ENCODE measurements around the gene FAM131A. TPM values are rescaled to one million over a fixed set of nuclear protein-coding genes. Genes with fewer than 3 reads are reported as not detected.

Gene FAM131A
- total and polyA plus RNA-seq, 2 donors (not counting 1 experiment from before 2014, with no cell fraction given), result 11.7 to 13.4 TPM

GRCh38 chr3:184290331-184290730 is 47.1 kb upstream of the FAM131A start:
- no peaks in the 10 kb centered on the region for H3K79me2 ChIP-seq (ENCODE audit: control insufficient read depth, insufficient read depth, low read length)
- no peaks in the 10 kb centered on the region for H3K36me3 ChIP-seq (replicated peaks in 1 of 2; ENCODE audit: control extremely low read depth in 1 of 2, control insufficient read depth in 1 of 2, extremely low read depth in 1 of 2, insufficient read depth in 2 of 2, low read length in 1 of 2)
- intact Hi-C loops (cut with micrococcal nuclease), result no loop called here
- no peak overlapping the region for H3K9ac ChIP-seq (ENCODE audit: low read length)
- H3K9me3 ChIP-seq (ENCODE audit: control extremely low read depth in 1 of 3, control insufficient read depth in 2 of 3, insufficient read depth in 1 of 3, low read length in 2 of 3), result no peaks in the 10 kb centered on the region
- no peak overlapping the region for H3K27ac ChIP-seq (ENCODE audit: low read length in 2 of 2)
- POLR2A ChIA-PET, result no interaction called here
- ATAC-seq (ENCODE audit: low read depth) (no peak), DNase-seq (no peak)
- H3K27me3 Mint-ChIP-seq, result peaks cover 25% of the 10 kb centered on the region
- no peak overlapping the region for H3K4me3 Mint-ChIP-seq
- no peak overlapping the region for H3K4me2 ChIP-seq (replicated peaks; ENCODE audit: low read depth, low read length, poor library complexity, severe bottlenecking)
- no peaks in the 10 kb centered on the region for H4K20me1 ChIP-seq (ENCODE audit: control insufficient read depth, insufficient read depth, low read length, poor library complexity, severe bottlenecking)
- peaks cover 0 to 15% (median 5%) of the 10 kb centered on the region in 4 experiments for H3K27me3 ChIP-seq (replicated peaks in 1 of 4; ENCODE audit: control extremely low read depth in 1 of 4, control insufficient read depth in 3 of 4, insufficient read depth in 4 of 4, low read length in 3 of 4)
- H3K4me1 Mint-ChIP-seq, result no peaks in the 10 kb centered on the region
- 100% methylated on average over 3 of the region's 10 CpGs for WGBS (ENCODE audit: insufficient coverage)
- H2AFZ ChIP-seq (ENCODE audit: insufficient read depth, low read depth, low read length, poor library complexity, severe bottlenecking), result no peak overlapping the region
- CTCF ChIA-PET, result interaction anchor here (0.9 to 1.0 kb wide), 2 partner anchors 276 to 395 kb away, joined by 3 read pairs; no protein-coding TSS in a partner anchor
- TF ChIP-seq EZH2 (IDR thresholded peaks at IDR 0.05; ENCODE audit: borderline replicate concordance, insufficient read depth, low read depth, low read length, poor library complexity, severe bottlenecking) (no peak), CTCF (IDR thresholded peaks at IDR 0.05) (no peak)
- H3K4me3 ChIP-seq (ENCODE audit: control extremely low read depth in 1 of 5, extremely low read depth in 1 of 5, insufficient read depth in 1 of 5, low read depth in 2 of 5, low read length in 4 of 5), result no peak overlapping the region
- no peaks in the 10 kb centered on the region for H3K4me1 ChIP-seq (ENCODE audit: control insufficient read depth in 2 of 2, insufficient read depth in 2 of 2, low read length in 2 of 2)
- H3K9me3 Mint-ChIP-seq (ENCODE audit: insufficient read depth), result no peaks in the 10 kb centered on the region
- H3K27ac Mint-ChIP-seq, result no peak overlapping the region

GRCh38 chr3:184291044-184291737 is 46.2 kb upstream of the FAM131A start:
- Histone ChIP-seq H3K4me2 (replicated peaks; ENCODE audit: low read depth, low read length, poor library complexity, severe bottlenecking) (no peak overlapping the region), H3K27me3 (replicated peaks in 1 of 4; ENCODE audit: control extremely low read depth in 1 of 4, control insufficient read depth in 3 of 4, insufficient read depth in 4 of 4, low read length in 3 of 4) (peaks cover 0 to 10% (median 5%) of the 10 kb centered on the region in 4 experiments), H3K9ac (ENCODE audit: low read length) (no peak overlapping the region), H2AFZ (ENCODE audit: insufficient read depth, low read depth, low read length, poor library complexity, severe bottlenecking) (no peak overlapping the region), H3K79me2 (ENCODE audit: control insufficient read depth, insufficient read depth, low read length) (no peaks in the 10 kb centered on the region), H3K9me3 (ENCODE audit: control extremely low read depth in 1 of 3, control insufficient read depth in 2 of 3, insufficient read depth in 1 of 3, low read length in 2 of 3) (no peaks in the 10 kb centered on the region), H3K4me3 (ENCODE audit: control extremely low read depth in 1 of 5, extremely low read depth in 1 of 5, insufficient read depth in 1 of 5, low read depth in 2 of 5, low read length in 4 of 5) (no peak overlapping the region), H4K20me1 (ENCODE audit: control insufficient read depth, insufficient read depth, low read length, poor library complexity, severe bottlenecking) (no peaks in the 10 kb centered on the region), H3K36me3 (replicated peaks in 1 of 2; ENCODE audit: control extremely low read depth in 1 of 2, control insufficient read depth in 1 of 2, extremely low read depth in 1 of 2, insufficient read depth in 2 of 2, low read length in 1 of 2) (no peaks in the 10 kb centered on the region), H3K27ac (ENCODE audit: low read length in 2 of 2) (no peak overlapping the region), H3K4me1 (ENCODE audit: control insufficient read depth in 2 of 2, insufficient read depth in 2 of 2, low read length in 2 of 2) (no peaks in the 10 kb centered on the region)
- WGBS (ENCODE audit: insufficient coverage), result 91% methylated on average over 22 of the region's 22 CpGs
- ChIA-PET CTCF (interaction anchor here (0.9 kb wide), 1 partner anchor 396 kb away, joined by 3 read pairs; no protein-coding TSS in a partner anchor), POLR2A (no interaction called here)
- TF ChIP-seq EZH2 (IDR thresholded peaks at IDR 0.05; ENCODE audit: borderline replicate concordance, insufficient read depth, low read depth, low read length, poor library complexity, severe bottlenecking) (no peak), CTCF (IDR thresholded peaks at IDR 0.05) (no peak)
- Mint-ChIP-seq H3K4me1 (no peaks in the 10 kb centered on the region), H3K4me3 (no peak overlapping the region), H3K9me3 (ENCODE audit: insufficient read depth) (no peaks in the 10 kb centered on the region), H3K27me3 (peaks cover 17% of the 10 kb centered on the region), H3K27ac (no peak overlapping the region)
- DNase-seq (no peak), ATAC-seq (ENCODE audit: low read depth) (no peak)
- intact Hi-C loops (cut with micrococcal nuclease), result no loop called here
